ENCODE results near the gene MRPL23.

The MRPL23 gene

GRCh38 chr11:1946812-1947484 lies at the start of gene MRPL23:
TSS of gene MRPL23 (plus strand) at chr11:1947332. CDS start at chr11:1947363, 31 bp downstream.
- DNase-seq (ENCODE audit: low read depth), result no peak

DNA sequence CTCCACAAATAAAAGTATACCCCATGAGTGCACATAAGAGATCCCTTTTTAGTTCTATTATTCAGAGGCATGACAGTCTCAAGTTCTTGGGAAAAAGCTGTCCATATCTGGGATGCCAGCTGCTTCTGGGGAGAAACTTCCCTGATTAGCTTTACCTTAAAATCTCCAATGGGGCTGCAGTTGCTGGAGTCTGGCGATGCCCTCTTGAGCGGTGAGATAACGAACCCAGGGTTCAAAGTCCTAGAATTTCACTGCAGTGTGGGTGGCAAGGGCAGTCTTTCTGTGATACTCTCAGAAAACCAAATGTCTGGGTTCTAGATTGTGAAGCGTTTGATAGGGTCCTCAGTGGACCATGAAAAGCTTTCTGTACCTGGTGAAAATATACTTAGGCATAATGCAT lies 48.0 kb upstream of the MRPL23 start:
- DNase-seq (ENCODE audit: low read depth), result no peak

DNA sequence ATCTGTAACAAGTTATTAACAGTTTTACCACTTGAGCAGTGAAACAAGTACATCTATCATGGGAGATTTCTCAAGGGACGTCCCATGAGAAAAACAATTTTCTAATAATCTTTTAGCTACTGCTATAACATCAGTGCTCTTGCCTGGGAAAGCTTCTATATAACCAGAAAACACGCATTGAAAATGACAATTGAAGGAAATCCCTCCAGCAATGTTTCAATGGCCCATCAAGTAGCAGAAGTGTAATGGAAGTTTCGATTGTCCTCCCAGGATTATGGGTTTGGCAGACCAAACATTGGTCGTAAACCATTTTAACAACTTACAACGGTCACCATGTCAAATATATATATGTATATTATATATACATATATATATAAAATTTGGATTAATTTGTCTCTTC lies 47.4 kb upstream of the MRPL23 start:
- DNase-seq (ENCODE audit: low read depth), result no peak

DNA sequence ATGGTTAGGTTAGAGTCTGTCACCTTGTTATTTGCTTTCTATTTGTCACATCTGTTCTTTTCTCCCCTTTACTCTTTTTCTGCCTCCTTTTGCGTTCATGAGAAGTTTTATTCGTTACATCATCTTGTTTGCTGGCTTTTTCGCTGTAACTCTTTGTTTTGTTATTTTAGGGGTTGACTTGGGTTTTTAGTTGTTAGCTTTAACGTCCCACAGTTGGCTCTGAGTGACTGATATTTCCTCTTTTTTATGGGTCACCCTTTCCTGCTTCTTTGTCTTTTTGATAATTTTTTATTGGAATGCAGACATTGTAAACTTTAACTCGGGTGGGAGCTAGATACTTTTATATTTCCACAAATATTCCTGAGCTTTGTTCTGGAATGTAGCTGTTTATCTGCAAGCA lies 41.0 kb upstream of the MRPL23 start:
- no peak for DNase-seq (ENCODE audit: low read depth)

GRCh38 chr11:1906611-1907423 lies 40.3 kb upstream of the MRPL23 start:
- no peak for DNase-seq (ENCODE audit: low read depth)

GRCh38 chr11:1908618-1909017 lies 38.5 kb upstream of the MRPL23 start:
- no peak for DNase-seq (ENCODE audit: low read depth)

DNA sequence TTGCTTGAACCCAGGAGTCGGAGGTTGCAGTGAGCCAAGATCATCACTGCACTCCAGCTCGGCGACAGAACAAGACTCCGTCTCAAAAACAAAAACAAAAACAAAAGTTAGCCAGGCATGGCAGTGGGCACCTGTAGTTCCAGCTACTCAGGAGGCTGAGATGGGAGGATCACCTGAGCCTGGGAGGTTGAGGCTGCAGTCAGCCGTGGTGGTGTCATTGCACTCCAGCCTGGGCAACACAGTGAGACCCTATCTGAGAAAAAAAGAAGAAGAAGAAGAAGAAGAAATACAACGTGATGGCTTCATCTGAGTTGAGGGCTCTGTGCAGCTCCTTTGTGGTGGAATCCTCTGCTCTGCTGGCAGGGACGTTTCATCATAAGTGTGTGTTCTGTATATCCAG lies 37.6 kb upstream of the MRPL23 start:
- no peak for DNase-seq (ENCODE audit: low read depth)

DNA sequence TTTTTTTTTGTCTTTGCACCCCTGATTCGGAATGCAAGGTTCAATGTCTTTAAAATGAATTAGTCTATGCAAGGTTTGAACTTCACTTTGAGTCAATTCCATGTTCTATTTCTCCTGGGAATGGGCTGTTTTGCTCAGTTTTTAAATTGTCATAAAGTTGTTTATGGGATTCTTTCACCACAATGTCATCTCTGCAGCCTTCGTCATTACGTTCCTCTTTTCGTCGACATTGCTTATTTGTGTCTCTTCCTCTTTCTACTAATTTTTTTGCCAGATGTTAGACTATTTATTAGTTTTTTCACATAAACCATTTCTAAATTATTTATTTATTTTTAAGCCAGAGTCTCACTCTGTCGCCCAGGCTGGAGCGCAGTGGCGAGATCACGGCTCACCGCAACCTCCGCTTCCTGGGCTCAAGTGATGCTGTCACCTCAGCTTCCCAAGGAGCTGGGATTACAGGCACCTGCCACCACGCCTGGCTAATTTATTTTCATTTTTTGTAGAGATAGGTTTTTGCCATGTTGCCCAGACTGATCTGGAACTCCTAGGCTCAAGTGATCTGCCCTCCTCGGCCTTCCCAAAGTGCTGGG lies 34.7 kb upstream of the MRPL23 start:
- DNase-seq (ENCODE audit: low read depth), result no peak

- DNase-seq (ENCODE audit: low read depth), result no peak
These were observed 33.7 kb upstream of the MRPL23 start for GRCh38 chr11:1913271-1914060.

- DNase-seq (ENCODE audit: low read depth), result no peak
These were observed 31.4 kb upstream of the MRPL23 start for GRCh38 chr11:1915795-1916131.

DNA sequence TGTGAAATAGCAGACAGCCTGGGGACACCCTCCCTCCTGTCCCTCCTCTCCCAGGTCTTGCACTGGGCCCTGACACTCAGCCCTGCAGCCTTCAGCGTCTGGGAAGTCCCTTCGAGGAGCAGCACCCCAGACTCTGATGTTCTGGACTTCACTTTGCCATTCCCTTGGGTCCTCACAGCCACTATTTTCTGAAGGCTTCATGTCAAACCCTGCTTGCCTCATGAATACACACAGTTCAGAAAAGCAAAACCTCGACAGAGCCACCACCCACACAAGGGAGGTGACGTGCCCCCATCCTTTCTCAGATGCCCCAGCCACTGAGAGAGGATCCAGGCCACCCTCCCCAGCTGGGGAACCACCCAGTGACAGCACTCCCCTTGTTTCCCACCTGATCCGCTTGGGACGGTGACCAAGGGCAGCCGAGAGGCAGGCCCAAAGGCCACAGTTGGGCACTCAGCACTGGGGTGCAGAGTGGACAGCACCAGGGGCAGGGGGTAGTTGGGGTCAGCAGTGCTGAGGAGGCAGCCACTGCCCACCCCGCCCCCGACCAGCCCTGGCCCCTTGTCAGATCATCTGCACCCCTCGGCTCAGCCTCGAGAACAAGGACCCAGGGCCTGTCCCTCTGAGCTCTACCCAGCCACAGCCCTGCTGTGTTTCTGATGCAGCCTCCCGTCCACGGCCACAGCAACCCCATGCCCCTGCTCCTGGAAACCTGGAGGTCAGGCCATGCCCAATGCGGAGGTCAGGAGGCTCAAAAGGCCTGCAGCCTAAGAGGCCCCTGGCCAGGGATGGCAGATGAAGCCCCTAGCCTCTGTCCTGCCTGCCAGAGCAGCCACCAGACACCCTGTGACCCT lies 30.8 kb upstream of the MRPL23 start:
- DNase-seq (ENCODE audit: low read depth), result no peak

GRCh38 chr11:1916986-1917522 lies 30.1 kb upstream of the MRPL23 start:
- DNase-seq (ENCODE audit: low read depth), result no peak

DNA sequence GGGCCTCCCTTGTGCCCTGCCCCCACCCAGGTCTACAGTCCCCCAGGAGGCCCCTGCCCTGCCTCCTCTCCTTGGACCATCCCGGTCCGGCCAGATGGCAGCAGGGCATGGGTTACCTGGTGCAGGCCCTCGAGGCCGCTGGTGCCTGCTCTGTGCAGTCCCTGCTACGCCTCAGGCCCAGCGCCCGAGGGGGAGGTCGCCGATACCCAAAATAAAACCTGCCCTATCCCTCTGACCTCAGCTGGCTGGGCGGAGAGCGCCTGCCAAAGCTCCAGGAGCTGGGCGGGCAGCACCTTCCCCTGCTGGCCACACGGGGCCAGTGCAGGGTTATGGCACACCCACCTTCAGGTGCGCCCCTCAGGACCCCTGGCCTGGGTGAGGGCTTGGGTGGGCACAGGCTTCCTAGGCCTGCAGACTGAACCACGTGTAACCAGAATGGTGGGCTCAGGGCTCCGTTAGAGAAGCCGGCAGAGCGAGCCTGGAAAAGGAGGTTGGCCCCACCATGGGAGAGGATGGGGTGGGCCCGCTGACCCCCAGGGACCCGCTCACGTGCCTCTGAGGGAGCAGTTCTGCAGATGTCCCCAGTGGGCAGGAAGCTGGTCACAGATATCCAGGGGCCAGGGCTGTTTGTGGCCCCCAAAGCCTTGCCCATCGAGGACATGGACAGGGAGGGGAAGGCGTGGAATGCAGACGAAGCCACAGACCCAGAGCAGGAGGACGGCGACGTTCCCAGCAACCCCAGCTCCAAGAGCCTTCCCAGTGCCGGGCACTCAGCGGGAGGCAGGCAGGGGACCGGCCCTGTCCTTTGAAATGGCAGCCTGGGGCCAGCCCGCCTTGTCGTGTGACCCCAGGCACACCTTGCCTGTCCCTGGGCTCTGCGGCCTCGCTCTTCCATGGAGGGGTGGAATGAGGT lies 29.4 kb upstream of the MRPL23 start:
- no peak for DNase-seq (ENCODE audit: low read depth)

DNA sequence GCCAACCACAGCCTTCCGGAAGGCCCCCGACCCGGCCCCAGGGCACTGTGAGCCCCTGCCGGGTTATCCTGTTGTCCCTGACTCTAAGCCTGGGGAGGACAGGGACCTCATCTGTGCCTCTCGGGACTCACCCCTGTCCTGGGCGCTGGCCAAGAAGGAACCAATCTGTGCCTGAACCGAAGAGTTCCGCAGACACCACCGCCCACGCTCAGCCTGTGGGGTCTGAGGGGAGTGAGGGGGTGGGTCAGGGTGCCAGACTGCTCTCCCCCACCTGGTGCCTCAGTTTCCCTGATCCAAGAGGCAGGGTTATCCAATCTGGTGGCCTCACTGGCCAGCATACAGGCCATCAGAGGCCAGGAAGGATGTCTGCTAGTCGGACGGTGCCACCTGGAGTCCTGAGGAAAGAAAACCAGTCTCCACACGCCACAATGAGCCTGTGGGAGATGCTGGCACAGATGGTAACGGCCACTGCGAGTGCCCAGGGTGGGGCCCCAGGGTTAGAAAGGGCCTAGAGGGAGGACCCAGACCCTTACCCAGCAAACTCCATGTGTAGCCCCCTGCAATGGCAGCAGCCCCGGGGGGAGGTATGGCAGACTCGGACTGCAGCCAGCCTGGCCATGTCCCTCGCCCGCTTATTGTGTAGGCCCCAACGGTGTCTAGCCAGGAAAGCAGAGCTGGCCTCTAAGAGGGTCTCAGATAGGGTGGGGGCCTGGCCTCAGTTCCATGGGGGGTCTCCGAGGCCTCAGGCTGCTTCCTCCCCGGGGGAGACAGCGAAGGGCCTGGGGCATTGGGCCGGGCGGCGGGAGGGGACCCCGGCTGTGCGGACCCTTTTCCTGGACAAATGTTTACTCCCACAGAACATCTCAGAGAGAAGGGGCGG lies 28.5 kb upstream of the MRPL23 start:
- DNase-seq (ENCODE audit: low read depth), result no peak

GRCh38 chr11:1919391-1920127 lies 27.6 kb upstream of the MRPL23 start, which contains the start of gene TNNT3:
TSS of gene TNNT3 (plus strand) at chr11:1919703. CDS start at chr11:1922875, 3,172 bp downstream.
- DNase-seq (ENCODE audit: low read depth), result no peak

- DNase-seq (ENCODE audit: low read depth), result no peak
These were observed 26.8 kb upstream of the MRPL23 start for GRCh38 chr11:1920128-1920908.

DNA sequence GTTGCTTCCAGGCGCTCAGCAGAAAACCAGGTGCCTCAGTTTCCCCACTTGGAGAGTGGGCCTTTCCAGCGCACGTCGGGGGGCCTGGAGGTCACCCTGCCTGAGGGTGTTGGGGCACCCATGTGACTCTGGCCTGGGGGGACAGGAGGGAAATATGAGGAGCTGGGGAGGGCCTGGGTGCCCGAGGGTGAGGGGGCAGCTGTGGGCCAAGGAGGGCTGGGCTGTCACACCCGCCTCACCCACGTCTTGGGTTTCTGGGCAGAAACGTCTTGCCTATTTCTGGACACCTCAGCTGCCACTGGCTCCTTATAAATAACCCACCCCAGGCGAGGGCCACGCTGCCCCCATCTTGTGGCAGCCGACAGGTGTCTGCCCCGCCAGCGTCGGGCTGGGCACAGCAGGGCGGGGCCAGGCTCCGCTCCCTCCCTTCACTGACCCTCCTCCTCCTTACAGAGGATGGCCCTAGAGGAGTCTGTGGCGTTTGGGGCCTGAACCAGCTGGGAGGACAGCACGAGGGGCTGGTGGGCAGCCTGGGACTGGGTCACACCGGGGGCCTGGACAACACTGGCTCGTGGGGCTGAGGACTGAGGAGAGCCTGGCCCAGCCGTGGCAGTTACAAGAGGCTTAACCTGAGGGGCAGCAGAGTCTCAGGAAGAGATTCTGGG lies 26.1 kb upstream of the MRPL23 start:
- no peak for DNase-seq (ENCODE audit: low read depth)

Measured in fibroblast of the conjunctiva (primary cell).